ENCODE measurements around the gene NAB1.

Gene NAB1

DNA sequence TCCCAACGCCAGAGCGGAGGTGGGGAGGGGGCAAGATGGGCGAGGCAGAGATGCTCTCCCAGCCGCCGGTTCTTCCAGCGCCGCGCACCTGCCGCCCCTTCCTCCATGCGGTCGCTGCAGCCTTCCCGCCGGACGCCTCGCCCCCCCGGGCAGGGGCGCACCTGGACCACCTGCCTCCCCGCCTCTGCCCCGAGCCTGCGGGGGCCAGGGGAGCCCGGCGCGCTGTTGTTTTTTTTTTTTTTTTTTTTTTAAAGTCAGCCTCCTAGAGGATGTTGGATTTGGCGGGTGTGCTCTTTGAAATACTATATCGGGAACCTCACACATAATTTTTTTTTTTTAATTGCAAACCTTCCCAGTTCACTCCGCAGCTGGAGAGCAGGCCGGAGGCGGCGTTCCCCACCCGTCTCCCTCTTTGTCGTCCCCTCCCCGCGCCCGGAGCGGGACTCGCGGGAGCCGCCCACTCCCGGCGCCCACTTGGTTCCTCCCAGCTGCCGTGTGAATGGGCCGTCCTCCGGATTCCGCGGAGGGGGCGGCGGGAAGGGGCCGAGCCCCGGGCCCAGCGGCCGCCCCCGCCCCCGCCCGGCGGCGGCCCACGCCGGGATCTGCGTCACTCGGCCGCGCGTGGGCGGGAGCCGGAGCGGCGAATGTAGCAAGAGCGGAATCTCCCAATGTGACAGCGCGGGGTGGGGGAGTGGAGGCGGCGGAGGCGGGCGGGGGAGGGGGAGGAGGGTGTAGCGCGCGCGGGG is 421 bp upstream of the NAB1 start:
- Histone ChIP-seq H3K4me1 (peaks cover 5% of the 10 kb centered on the region), H3K36me3 (no peaks in the 10 kb centered on the region), H3K4me3 (ENCODE audit: low read depth, low read length) (peak overlapping the region; percentile 73), H3K9me3 (no peaks in the 10 kb centered on the region), H3K27me3 (no peaks in the 10 kb centered on the region)
- DNase-seq: peak; percentile 91
- TF ChIP-seq CTCF (IDR thresholded peaks at IDR 0.05; ENCODE audit: low read depth, low read length): no peak

- Histone ChIP-seq H3K9me3 (no peaks in the 10 kb centered on the region), H3K4me1 (peaks cover 8% of the 10 kb centered on the region), H3K27me3 (no peaks in the 10 kb centered on the region), H3K4me3 (ENCODE audit: low read depth, low read length) (peak overlapping the region; percentile 85), H3K36me3 (no peaks in the 10 kb centered on the region)
- TF ChIP-seq CTCF (IDR thresholded peaks at IDR 0.05; ENCODE audit: low read depth, low read length): no peak
- DNase-seq: no peak
Observed at GRCh38 chr2:190649798-190650390, 1.0 kb downstream of the NAB1 start.

GRCh38 chr2:190651413-190651812 is 2.5 kb downstream of the NAB1 start:
- no peaks in the 10 kb centered on the region for H3K27me3 ChIP-seq
- H3K36me3 ChIP-seq: no peaks in the 10 kb centered on the region
- no peak overlapping the region for H3K4me3 ChIP-seq (ENCODE audit: low read depth, low read length)
- no peak for TF ChIP-seq CTCF (IDR thresholded peaks at IDR 0.05; ENCODE audit: low read depth, low read length)
- H3K9me3 ChIP-seq: no peaks in the 10 kb centered on the region
- H3K4me1 ChIP-seq: peaks cover 11% of the 10 kb centered on the region
- DNase-seq: no peak

DNA sequence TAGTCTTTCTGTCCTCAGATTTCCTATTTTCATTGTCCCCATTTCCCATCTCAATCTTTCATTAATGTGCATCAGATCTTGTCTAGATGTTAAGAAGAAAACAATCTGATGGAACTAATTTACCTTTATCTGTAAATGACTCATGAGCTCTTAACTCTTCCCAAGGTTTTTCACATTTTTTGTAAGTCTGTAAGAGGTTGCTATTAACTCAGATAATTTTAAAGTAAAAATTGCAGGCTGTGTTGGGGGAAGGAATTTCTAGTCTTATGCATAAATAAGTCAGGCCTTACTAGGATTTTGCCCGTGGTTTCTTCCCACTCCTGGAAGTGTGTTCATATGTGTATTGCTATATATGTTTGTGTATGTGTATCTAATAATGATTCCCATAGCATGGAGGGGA is 4.3 kb downstream of the NAB1 start:
- Histone ChIP-seq H3K9me3 (no peaks in the 10 kb centered on the region), H3K4me1 (peaks cover 11% of the 10 kb centered on the region), H3K36me3 (no peaks in the 10 kb centered on the region), H3K4me3 (ENCODE audit: low read depth, low read length) (no peak overlapping the region), H3K27me3 (no peaks in the 10 kb centered on the region)
- no peak for DNase-seq
- TF ChIP-seq CTCF (IDR thresholded peaks at IDR 0.05; ENCODE audit: low read depth, low read length): no peak

DNA sequence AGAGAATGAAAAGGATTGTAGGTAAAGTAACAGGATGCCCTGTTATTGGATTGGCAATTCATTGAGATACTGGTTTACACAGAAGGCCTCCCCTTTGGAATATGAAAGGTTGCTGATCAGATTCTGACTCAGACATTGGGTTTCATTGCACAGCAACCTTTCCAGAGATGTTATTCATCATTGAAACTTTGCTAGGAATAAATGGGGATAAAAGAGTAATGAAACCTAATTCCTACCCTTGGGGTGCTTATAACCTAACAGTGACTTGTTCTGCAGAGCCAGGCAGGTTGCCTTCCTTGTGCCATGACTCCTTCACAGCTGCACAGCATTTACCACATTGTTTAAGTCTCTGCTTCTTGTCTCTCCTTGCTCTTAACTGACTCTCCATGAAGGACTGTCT is 5.0 kb downstream of the NAB1 start:
- Histone ChIP-seq H3K27me3 (no peaks in the 10 kb centered on the region), H3K4me3 (ENCODE audit: low read depth, low read length) (no peak overlapping the region), H3K36me3 (no peaks in the 10 kb centered on the region), H3K9me3 (no peaks in the 10 kb centered on the region), H3K4me1 (peaks cover 11% of the 10 kb centered on the region)
- no peak for DNase-seq
- no peak for TF ChIP-seq CTCF (IDR thresholded peaks at IDR 0.05; ENCODE audit: low read depth, low read length)

- DNase-seq: no peak
- TF ChIP-seq CTCF (IDR thresholded peaks at IDR 0.05; ENCODE audit: low read depth, low read length): no peak
Observed at GRCh38 chr2:190655113-190655512, 6.2 kb downstream of the NAB1 start.

More at GRCh38 chr2:190655113-190655512, 6.2 kb downstream of the NAB1 start:
- no peaks in the 10 kb centered on the region for H3K27me3 ChIP-seq
- no peaks in the 10 kb centered on the region for H3K36me3 ChIP-seq
- no peaks in the 10 kb centered on the region for H3K9me3 ChIP-seq
- no peak overlapping the region for H3K4me3 ChIP-seq (ENCODE audit: low read depth, low read length)
- H3K4me1 ChIP-seq: peaks cover 11% of the 10 kb centered on the region

All from BE2C (cell line).